Astrocyte (in vitro differentiated cells and primary cell): ENCODE measurements around the gene ACAT2.

Experiments
- CTCF ChIP-seq: IDR thresholded peaks from 2 replicates; pipeline ENCODE4 v1.5.1; 2011; ENCODE audit warnings: low read depth, mild to moderate bottlenecking, inconsistent platforms, low read length, moderate library complexity; ENCODE audit not compliant: insufficient read depth
- EZH2 ChIP-seq: IDR thresholded peaks from 2 replicates; pipeline ENCODE4 v1.6.1; 2012; ENCODE audit warnings: mild to moderate bottlenecking, low read length, inconsistent platforms; ENCODE audit not compliant: insufficient read depth

- no peak for TF ChIP-seq EZH2
- TF ChIP-seq CTCF: no peak
Observed at GRCh38 chr6:159715166-159715565, 46.7 kb upstream of the ACAT2 start.
